Natural killer cell (primary cell): ENCODE measurements around the gene HAGH. TPM values are rescaled to one million over a fixed set of nuclear protein-coding genes. Genes with fewer than 3 reads are reported as not detected.

Experiments
- ATAC-seq, 3 donors: fragments of 150-1000 bp in 2 of 3; fragments of 200-7000 bp in 1 of 3; cut with Tn5 transposase; 1 replicate in 1 of 3; 2 replicates in 2 of 3; pipeline ENCODE4 v1.10.0; 2021; ENCODE audit warnings: mild to moderate bottlenecking in 2 of 3, moderate library complexity in 2 of 3
- DNase-seq, 2 donors: peaks; one replicate each; pipeline versions ENCODE4 v3.0.0 to v3.0.0-alpha.2; 2013 to 2021; ENCODE audit warnings: mixed read lengths in 1 of 2
- H3K27ac ChIP-seq: one replicate; pipeline ENCODE4 v1.5.1; 2013; ENCODE audit warnings: mild to moderate bottlenecking, low read length
- H3K27me3 ChIP-seq: one replicate; pipeline ENCODE4 v1.6.1; 2013; ENCODE audit warnings: low read length; ENCODE audit not compliant: control insufficient read depth, insufficient read depth
- H3K36me3 ChIP-seq: one replicate; pipeline ENCODE4 v1.6.1; 2013; ENCODE audit warnings: low read length; ENCODE audit not compliant: control insufficient read depth, insufficient read depth
- H3K4me1 ChIP-seq: one replicate; pipeline ENCODE4 v1.6.1; 2013; ENCODE audit warnings: low read length; ENCODE audit not compliant: control insufficient read depth, insufficient read depth
- H3K4me3 ChIP-seq: one replicate; pipeline ENCODE4 v1.5.1; 2013; ENCODE audit warnings: low read length
- H3K9me3 ChIP-seq: one replicate; pipeline ENCODE4 v1.6.1; 2013; ENCODE audit warnings: low read length; ENCODE audit not compliant: control insufficient read depth, insufficient read depth
- H3K27ac Mint-ChIP-seq, 2 donors: one replicate each; pipeline ENCODE4 v1.8.0; 2022; ENCODE audit warnings: mild to moderate bottlenecking in 2 of 2, mixed read lengths in 2 of 2, moderate library complexity in 1 of 2
- H3K27me3 Mint-ChIP-seq, 2 donors: one replicate each; pipeline ENCODE4 v1.8.0; 2022; ENCODE audit warnings: low read depth in 2 of 2, mixed read lengths in 2 of 2
- H3K36me3 Mint-ChIP-seq: one replicate; pipeline ENCODE4 v1.8.0; 2022; ENCODE audit warnings: mixed read lengths
- H3K4me1 Mint-ChIP-seq, 2 donors: one replicate each; pipeline ENCODE4 v1.8.0; 2022; ENCODE audit warnings: mixed read lengths in 2 of 2
- H3K4me3 Mint-ChIP-seq: one replicate; pipeline ENCODE4 v1.8.0; 2022; ENCODE audit warnings: mild to moderate bottlenecking, moderate library complexity, mixed read lengths
- H3K9me3 Mint-ChIP-seq, 2 donors: one replicate each; pipeline ENCODE4 v1.8.0; 2022; ENCODE audit warnings: mixed read lengths in 2 of 2
- WGBS: methylation state at CpG from one replicate; pipeline ENCODE4 v1.1.7; 2013; ENCODE audit warnings: missing lambda C conversion rate; ENCODE audit not compliant: insufficient coverage; 5-methylcytosine and 5-hydroxymethylcytosine counted together
- intact Hi-C: fragments of 100-400 bp; cut with micrococcal nuclease; formaldehyde crosslinking; loops from one replicate; pipeline ENCODE4 v1.14.2; 2022
- total RNA-seq, 4 donors: library from RNA; stranded (reverse); fragments of 120-200 nt in 1 of 4; gene quantifications; one replicate each; pipeline versions ENCODE4 v1.2.3 to v1.2.4, GENCODE V29; 2013 to 2022
- TF ChIP-seq, protein P1 (sequence below): fragments of 200-600 bp; IDR thresholded peaks from one replicate; pipeline ENCODE4 v1.8.0; 2022; ENCODE audit warnings: antibody characterized with exemption

HAGH gene
- total RNA-seq, 3 donors from 2014 or later (not counting 1 experiment from before 2014, with no cell fraction given), result 27.8 to 38.4 (median 37.5) TPM

DNA sequence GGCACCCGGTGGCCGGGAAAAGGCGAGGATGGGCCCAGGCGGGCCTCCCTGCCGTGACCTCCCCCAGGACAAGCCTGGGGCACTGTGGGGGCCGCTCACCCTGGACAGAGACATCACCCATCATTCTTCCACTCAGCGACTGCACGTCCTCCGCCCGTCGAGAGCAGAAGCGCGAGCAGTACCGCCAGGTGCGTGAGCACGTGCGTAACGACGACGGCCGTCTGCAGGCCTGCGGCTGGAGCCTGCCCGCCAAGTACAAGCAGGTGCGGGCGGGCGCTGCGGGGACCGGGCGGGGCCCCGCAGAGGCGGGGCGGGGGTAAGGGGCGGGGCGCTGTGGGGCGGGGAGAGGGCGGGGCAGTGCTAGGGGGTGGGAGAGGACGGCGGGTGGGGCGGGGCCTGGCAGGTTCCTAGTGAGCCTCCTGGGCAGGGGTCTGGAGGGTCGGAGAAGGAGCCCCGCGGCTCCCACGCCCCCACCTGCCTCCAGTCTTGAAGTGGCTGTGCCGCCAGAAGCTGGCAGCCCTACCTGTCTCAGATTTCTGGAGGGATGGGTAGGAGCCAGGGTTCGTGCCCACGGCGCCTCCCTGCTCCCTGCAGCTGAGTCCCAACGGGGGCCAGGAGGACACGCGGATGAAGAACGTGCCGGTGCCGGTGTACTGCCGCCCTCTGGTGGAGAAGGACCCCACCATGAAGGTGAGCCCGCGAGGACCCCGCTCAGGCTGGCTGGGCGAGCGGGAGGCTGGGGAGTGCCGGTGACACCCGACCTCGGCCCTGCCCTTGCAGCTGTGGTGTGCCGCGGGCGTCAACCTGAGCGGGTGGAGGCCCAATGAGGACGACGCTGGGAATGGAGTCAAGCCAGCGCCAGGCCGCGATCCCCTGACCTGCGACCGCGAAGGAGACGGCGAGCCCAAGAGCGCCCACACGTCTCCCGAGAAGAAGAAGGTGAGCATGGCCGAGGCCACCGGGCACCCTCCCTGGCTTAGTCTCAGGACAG is 62.8 kb downstream of the HAGH start:
- Mint-ChIP-seq H3K9me3 (no peaks in the 10 kb centered on the region), H3K4me1 (no peaks in the 10 kb centered on the region), H3K4me3 (no peak overlapping the region), H3K36me3 (peaks cover 7% of the 10 kb centered on the region), H3K27me3 (no peaks in the 10 kb centered on the region), H3K27ac (no peak overlapping the region)
- Histone ChIP-seq H3K27ac (no peak overlapping the region), H3K36me3 (peaks cover 65% of the 10 kb centered on the region), H3K4me1 (peaks cover 5% of the 10 kb centered on the region), H3K27me3 (no peaks in the 10 kb centered on the region), H3K4me3 (no peak overlapping the region), H3K9me3 (no peaks in the 10 kb centered on the region)
- DNase-seq (no peak), ATAC-seq (no peak)
- TF ChIP-seq, protein P1, sequence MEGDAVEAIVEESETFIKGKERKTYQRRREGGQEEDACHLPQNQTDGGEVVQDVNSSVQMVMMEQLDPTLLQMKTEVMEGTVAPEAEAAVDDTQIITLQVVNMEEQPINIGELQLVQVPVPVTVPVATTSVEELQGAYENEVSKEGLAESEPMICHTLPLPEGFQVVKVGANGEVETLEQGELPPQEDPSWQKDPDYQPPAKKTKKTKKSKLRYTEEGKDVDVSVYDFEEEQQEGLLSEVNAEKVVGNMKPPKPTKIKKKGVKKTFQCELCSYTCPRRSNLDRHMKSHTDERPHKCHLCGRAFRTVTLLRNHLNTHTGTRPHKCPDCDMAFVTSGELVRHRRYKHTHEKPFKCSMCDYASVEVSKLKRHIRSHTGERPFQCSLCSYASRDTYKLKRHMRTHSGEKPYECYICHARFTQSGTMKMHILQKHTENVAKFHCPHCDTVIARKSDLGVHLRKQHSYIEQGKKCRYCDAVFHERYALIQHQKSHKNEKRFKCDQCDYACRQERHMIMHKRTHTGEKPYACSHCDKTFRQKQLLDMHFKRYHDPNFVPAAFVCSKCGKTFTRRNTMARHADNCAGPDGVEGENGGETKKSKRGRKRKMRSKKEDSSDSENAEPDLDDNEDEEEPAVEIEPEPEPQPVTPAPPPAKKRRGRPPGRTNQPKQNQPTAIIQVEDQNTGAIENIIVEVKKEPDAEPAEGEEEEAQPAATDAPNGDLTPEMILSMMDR, result no peak
- intact Hi-C loops, result no loop called here
- 94% methylated on average over 69 of the region's 81 CpGs for WGBS

DNA sequence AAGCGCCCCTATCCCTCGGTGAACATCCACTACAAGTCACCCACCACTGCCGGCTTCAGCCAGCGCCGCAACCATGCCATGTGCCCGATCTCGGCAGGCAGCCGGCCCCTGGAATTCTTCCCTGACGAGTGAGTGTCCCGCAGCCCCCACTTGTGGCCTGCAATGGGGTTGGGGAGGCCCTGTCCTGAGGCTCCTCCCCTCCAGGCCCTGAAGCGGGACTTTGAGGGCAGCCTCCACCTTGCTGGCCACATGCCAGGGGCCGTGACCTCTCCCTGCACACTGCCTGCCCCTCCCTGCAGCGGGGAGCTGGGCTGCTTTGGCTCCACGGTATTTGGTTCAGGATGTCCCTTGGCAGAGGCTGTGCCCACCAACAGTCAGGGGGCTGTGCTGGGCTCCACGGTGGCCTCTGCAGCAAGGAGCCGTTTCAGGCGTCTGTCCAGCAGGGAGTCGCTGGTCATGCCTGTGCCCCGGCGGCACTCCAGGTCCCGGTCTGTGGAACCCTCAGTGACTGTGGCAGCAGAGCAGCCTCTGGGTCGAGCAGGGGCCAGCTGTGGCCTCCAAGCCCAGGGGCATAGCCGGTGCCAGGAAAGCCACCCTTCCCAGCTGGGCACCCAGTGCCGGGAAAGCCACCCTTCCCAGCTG is 63.6 kb downstream of the HAGH start:
- no peak overlapping the region for H3K27ac ChIP-seq
- 96% methylated on average over 24 of the region's 24 CpGs for WGBS
- peaks cover 7% of the 10 kb centered on the region for H3K36me3 Mint-ChIP-seq
- ATAC-seq (no peak), DNase-seq (no peak)
- no peak overlapping the region for H3K4me3 Mint-ChIP-seq
- no peak overlapping the region for H3K27ac Mint-ChIP-seq
- H3K4me1 Mint-ChIP-seq, result no peaks in the 10 kb centered on the region
- no peaks in the 10 kb centered on the region for H3K27me3 ChIP-seq
- H3K27me3 Mint-ChIP-seq, result no peaks in the 10 kb centered on the region
- TF ChIP-seq, protein P1, result no peak
- peaks cover 60% of the 10 kb centered on the region for H3K36me3 ChIP-seq
- intact Hi-C loops, result no loop called here
- no peak overlapping the region for H3K4me3 ChIP-seq
- H3K4me1 ChIP-seq, result peaks cover 5% of the 10 kb centered on the region
- H3K9me3 Mint-ChIP-seq, result no peaks in the 10 kb centered on the region
- no peaks in the 10 kb centered on the region for H3K9me3 ChIP-seq

DNA sequence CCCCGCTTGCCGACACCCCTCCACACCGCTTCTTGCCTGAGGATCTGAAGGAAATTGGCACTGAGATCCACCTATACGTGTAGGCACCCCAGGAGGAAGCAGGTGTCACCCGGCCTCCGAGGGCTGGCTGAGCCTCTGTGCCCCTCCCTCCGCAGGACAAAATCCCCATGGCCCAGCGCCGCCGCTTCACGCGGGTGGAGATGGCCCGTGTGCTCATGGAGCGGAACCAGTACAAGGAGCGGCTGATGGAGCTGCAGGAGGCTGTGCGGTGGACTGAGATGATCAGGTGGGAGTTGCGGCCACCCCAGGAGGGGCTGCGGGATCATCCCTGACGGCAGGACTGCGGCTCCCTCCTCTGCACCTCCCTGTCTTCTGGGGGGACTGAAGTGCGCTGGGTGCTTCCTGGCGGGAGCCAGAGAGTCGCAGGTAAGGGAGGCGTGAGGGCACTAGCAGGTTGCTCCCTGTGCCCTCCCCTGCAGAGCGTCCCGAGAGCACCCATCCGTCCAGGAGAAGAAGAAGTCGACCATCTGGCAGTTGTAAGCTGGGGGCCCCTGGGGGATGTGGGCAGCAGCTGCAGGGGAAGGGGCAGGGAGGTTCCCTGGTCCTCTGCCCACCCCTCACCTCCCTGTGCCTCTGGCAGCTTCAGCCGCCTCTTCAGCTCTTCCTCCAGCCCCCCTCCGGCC is 64.3 kb downstream of the HAGH start:
- peaks cover 10% of the 10 kb centered on the region for H3K4me1 ChIP-seq
- Mint-ChIP-seq H3K4me1 (no peaks in the 10 kb centered on the region), H3K27ac (no peak overlapping the region), H3K4me3 (no peak overlapping the region), H3K9me3 (no peaks in the 10 kb centered on the region), H3K27me3 (no peaks in the 10 kb centered on the region), H3K36me3 (peaks cover 7% of the 10 kb centered on the region)
- peaks cover 53% of the 10 kb centered on the region for H3K36me3 ChIP-seq
- H3K27ac ChIP-seq, result no peak overlapping the region
- no peaks in the 10 kb centered on the region for H3K27me3 ChIP-seq
- TF ChIP-seq, protein P1, result no peak
- ATAC-seq, result no peak
- WGBS, result 94% methylated on average over 30 of the region's 30 CpGs
- H3K9me3 ChIP-seq, result no peaks in the 10 kb centered on the region
- intact Hi-C loops, result no loop called here
- DNase-seq, result no peak
- no peak overlapping the region for H3K4me3 ChIP-seq
